GM12891 (cell line): ENCODE data around the gene AATK.

Experiments
- PAX5 ChIP-seq: IDR thresholded peaks from 2 replicates; pipeline ENCODE4 v1.6.1; 2011; ENCODE audit warnings: low read length, moderate library complexity, mild to moderate bottlenecking; ENCODE audit not compliant: insufficient read depth, severe bottlenecking
- POLR2A ChIP-seq: IDR thresholded peaks from 2 replicates; pipeline ENCODE4 v1.6.1; 2011; ENCODE audit warnings: low read depth, low read length, control low read depth
- POLR2AphosphoS5 ChIP-seq: IDR thresholded peaks from 2 replicates; pipeline ENCODE4 v1.6.1; 2011; ENCODE audit warnings: low read depth, low read length, control low read depth
- SPI1 ChIP-seq: IDR thresholded peaks from 2 replicates; pipeline ENCODE4 v1.6.1; 2011; ENCODE audit warnings: low read depth, low read length, control low read depth
- TAF1 ChIP-seq: IDR thresholded peaks from 2 replicates; pipeline ENCODE4 v1.6.1; 2011; ENCODE audit warnings: low read depth, low read length, control low read depth

DNA sequence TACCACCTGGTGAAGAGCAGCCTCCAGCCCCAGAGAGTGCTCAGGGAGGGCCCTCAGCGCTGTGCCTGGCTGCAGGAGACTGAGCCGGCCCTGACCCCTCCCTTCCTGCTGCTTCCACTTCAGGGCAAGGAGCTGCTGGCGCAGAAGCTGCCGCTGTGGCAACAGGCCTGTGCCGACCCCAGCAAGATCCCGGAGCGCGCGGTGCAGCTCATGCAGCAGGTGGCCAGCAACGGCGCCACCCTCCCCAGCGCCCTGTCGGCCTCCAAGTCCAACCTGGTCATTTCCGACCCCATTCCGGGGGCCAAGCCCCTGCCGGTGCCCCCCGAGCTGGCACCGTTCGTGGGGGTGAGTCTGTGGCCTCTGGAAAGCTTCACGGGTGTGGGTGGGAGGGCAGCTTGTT is 62.6 kb downstream of the AATK start:
- TF ChIP-seq TAF1 (no peak), POLR2AphosphoS5 (no peak), POLR2A (no peak), PAX5 (no peak), SPI1 (no peak)
